Activated CD4-positive, alpha-beta T cell treated with anti-CD3 and anti-CD28 coated beads, Interleukin-2, amount 50 U/mL, for 24 hours (primary cell): Measurements from ENCODE around the gene TPGS1.
A peak's percentile ranks its signal among the peaks of the same experiment; 100 is the strongest.

ENCODE experiments used
- DNase-seq, 2 donors: peaks; one replicate each; pipeline ENCODE4 v3.0.0-alpha.2; 2020; ENCODE audit warnings: low read depth in 1 of 2, low spot score in 1 of 2

The TPGS1 gene

DNA sequence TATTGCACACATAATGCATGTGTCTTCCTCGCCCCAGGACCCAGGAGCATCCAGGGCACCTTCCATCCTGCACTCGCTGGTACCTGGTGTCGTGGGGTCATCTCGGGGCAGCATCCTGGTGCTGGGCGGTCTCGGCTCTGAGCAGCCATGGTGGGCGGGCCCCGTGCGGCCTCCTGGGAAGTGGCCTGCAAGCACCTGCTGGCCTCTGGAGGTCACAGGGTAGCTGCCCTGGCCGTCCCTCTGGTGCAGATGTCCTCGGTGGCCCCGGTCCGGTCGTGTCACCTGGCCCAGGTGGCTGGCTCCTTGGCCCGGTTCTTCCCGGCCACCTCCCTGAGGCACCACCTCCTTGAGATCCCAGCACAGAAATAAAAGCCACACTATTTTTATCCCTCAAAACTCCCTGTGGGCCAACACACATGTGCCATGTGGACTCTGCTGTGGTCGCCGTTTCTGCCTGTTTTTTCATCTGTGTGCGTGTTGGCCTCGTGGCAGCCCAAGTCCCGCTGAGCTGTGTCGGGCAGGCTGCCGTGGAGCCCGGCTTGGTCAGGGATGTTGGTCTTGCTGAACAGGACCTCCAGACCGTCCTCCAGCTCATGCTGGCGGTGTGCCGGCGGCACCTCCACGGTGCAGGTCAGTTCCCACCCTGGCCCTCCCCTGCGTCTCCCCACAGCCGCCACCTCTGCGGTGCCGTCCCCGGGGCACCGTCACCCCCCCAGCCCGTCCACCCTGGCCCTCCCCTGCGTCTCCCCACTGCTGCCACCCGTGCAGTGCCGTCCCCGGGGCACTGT, 31.5 kb downstream of the TPGS1 start:
- no peak for DNase-seq

DNA sequence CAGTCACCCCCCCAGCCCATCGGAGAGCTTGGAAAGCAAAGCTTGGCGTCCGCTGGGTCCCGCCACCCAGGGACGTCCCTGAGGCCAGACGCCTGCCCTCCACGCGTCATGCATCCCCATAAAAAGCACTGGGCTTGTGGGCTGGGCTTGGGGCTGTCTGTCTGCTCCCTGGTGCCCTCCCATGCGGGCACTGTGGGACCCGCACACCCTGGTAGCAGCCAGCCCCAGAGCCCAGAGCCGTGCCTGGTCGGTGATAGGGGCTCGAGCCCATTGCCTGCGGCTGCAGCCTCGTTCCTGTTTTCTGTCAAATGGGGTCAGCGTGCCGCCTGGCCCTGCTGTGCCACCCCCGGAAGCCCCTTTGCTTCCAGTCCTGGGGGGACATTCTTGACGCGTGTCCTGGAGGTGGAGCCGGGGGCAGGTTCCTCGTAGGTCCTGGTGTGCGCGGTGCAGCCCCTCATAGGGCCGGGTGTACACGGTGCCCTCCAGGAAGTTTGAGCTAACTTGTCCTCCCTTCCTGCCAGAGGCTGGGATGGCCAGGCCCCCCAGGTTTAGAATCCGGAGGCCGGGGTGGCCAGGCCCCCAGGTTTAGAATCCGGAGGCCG, 32.2 kb downstream of the TPGS1 start:
- no peak for DNase-seq

DNA sequence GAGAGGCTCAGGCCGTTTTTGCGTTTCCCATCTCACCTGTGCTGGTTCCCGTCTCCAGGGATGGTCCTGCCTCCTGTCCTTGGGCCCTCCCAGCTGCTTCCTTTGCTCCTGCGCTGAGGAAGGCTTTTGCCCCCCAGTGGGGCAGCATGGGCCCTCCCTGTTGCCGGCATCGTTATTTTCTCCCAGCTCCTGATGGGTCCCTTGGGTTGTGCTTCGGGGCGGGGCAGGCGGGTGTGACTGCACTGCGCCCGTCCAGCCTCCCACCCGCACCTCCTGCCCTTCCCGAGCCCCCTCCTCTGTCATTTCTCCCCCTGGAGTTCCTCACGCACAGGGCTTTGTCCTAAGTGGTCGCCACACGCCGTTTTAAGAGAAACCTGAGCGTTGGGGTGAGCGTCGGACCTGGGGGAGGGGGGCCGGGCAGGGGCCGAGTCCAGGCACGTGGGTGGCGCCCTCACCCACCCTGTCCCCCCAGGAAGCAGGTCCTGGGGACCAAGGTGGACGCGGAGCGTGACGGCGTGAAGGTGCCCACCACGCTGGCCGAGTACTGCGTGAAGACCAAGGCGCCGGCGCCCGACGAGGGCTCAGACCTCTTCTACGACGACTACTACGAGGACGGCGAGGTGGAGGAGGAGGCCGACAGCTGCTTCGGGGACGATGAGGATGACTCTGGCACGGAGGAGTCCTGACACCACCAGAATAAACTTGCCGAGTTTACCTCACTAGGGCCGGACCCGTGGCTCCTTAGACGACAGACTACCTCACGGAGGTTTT, 33.8 kb downstream of the TPGS1 start:
- no peak for DNase-seq

DNA sequence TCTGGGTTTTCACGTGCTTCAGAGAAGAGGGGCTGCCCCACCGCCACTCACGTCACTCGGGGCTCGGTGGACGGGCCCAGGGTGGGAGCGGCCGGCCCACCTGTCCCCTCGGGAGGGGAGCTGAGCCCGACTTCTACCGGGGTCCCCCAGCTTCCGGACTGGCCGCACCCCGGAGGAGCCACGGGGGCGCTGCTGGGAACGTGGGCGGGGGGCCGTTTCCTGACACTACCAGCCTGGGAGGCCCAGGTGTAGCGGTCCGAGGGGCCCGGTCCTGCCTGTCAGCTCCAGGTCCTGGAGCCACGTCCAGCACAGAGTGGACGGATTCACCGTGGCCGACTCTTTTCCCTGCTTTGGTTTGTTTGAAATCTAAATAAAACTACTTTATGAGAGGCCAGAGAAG, 34.4 kb downstream of the TPGS1 start:
- no peak for DNase-seq

DNA sequence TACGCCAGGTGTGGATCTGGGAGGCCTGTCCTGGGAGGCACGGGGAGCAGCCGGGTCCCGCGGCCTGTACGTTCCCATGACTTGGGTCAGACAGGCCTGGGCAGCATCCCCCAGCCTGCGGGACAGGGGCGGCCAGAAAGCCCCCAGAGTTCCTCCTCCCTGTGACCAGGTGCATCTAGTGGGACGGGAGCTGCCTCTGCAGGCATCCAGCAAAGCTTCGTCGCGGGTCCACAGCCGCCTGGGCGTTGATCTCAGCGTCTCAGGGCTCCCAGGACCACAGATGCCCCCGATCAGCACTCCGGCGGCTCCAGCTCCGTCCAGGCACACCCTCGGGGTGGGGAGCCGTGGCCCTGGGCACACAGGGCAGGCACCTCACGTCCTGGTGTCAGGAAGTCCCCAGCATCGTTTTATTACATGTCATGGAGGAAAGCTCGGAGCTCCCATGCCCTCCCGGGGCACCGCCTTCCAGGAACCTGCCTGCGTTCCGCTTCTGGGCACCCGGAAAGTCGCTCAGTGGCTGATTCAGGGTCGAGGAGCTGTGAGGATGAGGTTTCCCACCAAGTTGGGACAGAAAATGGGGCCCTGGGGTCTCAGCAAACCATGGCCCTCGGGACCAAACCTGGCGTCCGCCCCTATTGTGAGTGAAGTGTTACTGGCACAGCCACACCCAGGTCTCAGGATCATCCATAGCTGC, 35.0 kb downstream of the TPGS1 start:
- DNase-seq = no peak

DNA sequence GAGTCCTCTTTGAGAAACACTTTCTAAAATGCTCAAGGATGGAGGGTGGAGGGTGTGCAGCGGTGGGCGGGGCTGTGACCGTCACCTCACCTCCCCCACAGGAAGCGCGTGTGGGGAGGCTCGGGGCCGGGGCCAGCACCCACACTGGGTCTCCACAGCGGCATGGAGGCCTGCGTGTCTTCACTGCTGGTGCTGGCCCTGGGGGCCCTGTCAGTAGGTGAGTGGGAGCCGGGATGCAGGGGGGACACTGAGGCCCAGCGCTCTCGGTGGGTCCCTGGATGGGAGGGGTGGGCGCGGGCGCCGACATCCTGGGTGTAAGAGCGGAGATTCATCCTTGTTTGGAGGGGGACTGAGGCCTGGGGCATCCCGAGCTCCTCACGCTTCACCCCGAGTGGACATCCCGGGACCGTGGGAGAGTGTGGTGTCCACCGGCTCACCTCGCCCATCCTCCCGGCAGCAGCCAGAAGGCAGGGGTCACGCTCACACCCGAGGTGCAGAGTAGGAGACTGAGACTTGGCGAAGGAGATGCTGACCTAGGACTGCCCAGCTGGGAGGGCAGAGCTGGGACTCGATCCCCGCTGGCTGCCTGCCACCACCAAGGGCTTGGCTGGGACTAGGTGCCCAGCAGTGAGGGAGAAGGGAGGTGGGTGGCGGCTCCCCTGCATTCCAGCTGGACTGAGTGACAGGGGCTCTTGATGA, 36.8 kb downstream of the TPGS1 start, which contains the start of gene GZMM:
GZMM (plus strand) TSS at position 144 of the 699 bp plus-strand sequence; CDS start at position 163, 19 bp downstream.
- peak; percentile 33 to 55 for DNase-seq

DNA sequence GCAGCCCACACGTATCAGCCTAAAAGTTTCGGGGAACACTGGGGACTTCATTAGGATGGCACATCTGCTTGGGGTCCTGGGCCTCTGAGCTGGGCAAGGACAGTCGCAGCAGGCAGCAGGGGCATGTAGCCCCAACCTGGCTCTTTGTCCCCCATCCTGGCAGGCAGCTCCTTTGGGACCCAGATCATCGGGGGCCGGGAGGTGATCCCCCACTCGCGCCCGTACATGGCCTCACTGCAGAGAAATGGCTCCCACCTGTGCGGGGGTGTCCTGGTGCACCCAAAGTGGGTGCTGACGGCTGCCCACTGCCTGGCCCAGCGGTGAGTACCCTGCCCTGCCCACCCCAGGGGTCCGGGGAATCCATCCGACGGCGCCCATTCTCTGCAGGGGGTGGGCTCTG, 39.8 kb downstream of the TPGS1 start:
- DNase-seq = no peak

DNA sequence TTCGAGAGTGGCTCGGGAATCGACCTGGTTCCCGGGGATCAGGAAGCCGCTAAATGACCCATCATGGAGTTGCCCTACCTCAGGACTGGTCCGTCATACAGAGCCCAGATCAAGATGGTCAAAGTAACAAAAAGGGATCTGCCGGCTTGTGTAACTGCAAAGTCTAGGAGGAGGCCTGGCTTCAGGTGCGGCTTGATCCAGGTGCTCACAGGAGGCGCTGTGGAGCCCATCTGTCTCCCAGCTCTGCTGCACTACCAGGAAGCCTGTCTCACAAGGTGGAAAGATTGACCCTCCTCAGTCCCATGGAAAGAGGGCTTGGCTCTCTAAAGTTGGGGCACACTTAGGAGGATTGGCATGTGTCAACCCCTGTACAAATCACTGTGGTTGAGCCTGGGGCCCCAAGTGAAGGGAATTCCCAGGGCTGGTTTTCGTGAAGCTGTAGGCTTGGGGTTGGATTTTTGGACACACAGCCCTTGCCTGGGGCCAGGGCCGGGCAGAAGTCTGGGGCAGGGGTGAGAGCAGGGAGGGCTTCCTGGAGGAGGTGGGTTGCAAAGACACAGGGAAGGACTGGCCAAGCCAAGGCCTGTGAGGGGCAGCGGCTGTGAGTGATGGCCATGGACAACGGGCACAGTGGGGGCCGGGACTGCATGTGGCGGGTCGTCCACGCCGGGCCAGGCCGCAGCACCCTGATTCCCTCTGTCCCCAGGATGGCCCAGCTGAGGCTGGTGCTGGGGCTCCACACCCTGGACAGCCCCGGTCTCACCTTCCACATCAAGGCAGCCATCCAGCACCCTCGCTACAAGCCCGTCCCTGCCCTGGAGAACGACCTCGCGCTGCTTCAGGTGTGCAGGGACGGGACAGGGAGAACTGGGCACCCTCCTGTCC, 40.8 kb downstream of the TPGS1 start:
- no peak for DNase-seq

DNA sequence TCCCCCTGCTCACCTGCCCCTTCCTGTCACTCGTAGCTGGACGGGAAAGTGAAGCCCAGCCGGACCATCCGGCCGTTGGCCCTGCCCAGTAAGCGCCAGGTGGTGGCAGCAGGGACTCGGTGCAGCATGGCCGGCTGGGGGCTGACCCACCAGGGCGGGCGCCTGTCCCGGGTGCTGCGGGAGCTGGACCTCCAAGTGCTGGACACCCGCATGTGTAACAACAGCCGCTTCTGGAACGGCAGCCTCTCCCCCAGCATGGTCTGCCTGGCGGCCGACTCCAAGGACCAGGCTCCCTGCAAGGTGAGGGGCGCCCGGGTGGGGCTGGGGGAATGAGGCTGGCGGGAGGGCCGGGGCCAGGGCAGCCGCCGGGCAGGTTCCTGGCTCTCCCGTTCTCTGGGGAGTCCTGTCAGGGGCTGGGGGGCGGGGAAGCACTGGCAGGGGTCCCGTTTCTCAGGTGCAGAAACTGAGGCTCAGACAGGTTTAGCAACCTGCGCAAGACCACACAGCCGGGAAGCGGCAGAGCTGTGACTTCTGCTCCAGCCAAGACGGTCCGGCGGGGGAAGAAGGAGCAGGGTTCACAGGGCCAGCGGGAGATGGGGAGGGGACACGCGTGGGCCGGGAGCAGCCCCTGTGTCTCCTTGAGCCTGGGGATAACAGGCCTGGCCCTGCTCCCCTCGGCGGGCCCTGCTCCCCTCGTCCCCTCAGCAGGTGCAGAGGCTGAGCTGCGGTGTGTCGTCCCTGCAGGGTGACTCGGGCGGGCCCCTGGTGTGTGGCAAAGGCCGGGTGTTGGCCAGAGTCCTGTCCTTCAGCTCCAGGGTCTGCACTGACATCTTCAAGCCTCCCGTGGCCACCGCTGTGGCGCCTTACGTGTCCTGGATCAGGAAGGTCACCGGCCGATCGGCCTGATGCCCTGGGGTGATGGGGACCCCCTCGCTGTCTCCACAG, 41.9 kb downstream of the TPGS1 start:
- DNase-seq = no peak

DNA sequence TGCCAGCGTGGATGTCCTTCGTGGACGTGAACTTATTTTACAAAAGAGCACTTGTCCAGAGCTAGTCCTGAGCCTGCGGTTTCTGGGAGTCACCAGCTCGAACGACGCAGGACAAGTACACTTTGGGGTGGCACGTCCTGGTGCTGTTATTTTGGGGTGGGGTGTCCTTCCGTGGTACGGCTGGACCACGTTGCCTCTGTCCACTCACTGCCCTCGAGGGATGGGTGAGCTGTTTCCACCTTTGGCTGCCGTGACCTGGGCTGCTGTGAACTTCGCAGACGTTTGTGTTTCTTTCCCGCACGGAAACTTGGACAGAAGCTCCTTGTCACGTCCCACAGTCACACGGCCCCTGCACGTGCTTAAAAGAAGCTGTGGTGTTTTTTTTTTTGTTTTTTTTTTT, 47.5 kb downstream of the TPGS1 start:
- no peak for DNase-seq

DNA sequence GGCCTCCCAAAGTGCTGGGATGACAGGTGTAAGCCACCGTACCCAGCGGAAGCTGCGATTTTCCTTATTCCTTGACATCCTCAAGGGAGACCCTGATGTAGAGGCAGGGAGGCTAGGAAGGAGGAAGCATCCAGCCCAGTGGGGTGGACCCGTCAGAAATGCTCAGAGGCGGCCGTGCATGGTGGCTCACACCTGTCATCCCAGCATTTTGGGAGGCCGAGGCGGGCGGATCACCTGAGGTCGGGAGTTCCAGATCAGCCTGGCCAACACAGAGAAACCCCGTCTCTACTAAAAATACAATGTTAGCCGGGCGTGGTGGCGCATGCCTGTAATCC, 48.1 kb downstream of the TPGS1 start:
- no peak for DNase-seq

DNA sequence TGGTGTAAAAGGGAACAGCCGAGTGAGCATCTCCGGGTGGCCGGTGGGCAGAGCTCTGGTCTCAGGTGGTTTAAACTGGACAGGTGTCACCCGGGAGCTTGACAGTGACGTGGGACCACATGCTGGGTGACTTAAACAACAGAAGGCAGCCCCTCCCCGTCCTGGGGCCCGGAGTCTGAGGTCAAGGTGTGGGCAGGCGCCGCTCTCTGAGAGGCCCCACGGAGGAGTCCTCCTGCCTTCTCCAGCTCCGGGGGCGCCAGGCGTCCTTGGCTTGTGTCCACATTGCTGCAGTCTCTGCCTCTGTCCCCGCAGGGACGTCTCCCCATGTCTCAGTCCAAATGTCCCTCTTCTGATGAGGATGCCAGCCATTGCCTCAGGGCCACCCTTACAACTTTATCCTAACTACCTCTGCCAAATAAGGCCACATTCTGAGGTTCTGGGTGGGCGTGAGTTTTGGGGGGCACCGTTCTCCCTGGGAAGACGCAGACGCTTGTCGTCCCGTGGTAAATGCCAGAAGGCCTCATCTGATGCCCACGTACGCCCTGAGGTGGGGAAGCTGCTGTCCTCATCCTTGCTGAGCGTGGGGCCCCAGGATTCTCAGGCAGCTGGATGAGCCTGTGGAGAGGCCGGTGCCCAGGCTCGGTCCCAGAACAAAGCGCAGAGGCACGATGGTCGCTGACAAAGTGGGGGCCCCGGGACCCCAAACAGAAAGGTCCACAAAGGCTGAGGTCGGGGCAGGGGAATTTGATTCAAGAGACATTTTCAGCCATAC, 49.5 kb downstream of the TPGS1 start:
- DNase-seq = no peak

DNA sequence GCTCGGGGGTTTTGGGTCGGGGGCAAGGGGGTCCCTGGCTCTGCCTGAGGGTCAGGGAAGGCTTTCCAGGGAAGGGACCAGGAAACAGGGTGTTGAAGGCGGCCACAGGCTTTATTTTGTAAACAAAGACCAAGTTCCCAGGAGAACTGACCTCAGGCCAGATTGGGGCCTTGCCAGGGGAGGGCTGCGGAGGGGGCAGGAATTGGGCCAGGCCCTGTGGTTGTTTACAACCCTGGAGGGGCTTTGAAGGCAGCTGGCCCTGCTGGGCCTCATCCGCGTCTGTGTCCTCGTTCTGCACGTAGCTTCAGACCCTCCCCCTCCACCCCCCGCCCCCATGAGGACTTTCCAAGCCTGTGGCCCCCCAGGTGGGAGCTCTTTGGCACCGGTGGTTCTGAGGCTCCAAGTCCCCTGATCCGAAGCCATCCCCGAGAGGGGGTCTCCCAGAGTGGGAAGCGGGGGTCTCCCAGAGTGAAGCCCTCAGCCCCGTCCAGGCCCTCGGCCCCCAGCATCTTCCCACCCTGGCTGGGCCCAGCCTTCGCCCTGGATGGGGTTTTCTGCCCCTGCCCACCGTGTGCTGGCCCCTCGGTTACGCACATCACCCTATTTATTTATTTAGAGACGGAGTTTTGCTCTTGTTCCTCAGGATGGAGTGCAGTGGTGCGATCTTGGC, 51.6 kb downstream of the TPGS1 start:
- no peak for DNase-seq

DNA sequence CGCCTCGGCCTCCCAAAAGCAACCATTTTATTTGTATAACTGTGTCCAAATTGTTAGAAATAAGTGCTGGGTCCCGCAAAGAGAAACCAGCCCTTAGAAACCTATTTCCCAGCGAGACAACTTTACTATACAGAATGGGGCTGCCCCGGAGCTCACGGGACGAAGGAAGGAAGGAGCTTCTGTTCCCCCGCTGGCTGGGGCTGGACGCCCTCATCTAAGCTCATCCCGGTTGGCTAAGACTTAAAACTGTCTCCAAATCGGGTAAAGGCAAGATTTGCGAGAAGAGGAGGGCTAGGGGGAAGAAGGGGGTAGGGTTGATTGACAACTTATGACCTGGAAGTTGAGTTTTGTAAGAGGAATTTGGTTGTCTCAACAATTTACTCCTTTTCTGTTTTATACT, 52.8 kb downstream of the TPGS1 start:
- DNase-seq = no peak

DNA sequence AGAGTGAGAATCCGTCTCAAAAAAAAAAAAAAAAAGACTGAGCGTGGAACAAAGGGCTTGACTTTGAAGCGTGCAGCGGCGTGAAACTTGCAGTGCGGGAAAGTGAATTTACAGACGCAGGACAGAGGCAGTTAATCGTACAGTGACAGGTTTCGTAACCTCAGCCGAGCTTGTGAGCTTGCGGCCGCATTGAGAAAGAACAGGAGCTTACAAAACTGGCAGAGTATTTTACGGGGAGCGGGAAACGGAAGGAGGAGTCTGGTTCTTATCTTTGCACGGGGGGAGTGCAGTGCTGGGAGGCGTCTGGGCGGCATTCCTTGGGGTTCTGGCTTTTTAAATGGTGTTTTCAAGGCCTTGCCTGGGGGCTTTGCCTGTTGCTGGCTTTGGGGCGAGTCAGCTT, 59.1 kb downstream of the TPGS1 start:
- DNase-seq = no peak

DNA sequence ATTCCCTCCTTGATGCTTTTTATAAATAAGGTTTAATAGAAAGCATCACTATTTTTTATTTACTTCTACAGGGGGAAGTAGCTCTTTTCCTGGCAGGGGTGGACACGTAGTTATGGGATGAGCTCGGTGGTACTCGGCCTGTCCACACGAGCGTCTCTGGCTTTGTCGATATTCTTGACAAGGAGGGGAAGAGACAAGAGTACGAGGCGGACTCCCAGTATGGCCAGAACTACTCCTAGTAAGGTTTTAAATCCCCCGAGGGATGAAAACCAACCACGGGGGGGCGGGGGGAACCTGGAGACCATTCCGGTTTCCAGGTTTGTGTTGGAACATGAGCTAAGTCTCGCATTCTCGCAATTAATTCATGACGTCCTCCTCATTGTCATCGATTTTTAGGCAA, 59.5 kb downstream of the TPGS1 start:
- DNase-seq = no peak

DNA sequence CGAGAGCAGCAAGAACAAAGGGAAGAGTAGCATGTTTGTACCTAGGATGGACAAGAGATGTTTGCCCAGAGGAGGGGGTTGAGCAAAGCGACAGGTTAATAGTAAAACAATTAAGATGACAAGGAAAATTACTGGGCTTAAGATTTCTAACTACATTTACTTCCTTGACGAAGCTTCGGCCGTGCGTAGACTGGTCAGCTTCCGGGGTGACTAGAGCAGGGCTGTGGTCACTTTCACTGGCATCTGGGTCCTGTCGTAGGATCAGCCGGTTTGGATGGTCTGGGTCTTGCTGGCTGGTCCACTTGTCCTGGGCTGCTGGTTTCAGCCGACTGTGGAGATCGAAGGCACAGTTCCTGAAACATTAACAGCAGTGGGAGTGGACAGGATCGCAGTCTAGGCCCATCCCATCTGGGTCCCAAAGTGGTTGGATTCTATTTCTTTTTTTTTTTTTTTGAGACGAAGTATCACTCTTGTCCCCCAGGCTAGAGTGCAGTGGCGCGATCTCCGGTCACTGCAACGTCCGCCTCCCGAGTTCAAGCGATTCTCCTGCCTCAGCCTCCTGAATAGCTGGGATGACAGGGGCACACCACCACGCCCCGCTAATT, 60.1 kb downstream of the TPGS1 start:
- no peak for DNase-seq
